ENCODE data around the gene SPON1.
"Not testable (repeated sequence)": the region's sequence is repeated elsewhere in the genome, so short reads cannot be mapped to it uniquely, and the experiment has no call there.

Gene SPON1

DNA sequence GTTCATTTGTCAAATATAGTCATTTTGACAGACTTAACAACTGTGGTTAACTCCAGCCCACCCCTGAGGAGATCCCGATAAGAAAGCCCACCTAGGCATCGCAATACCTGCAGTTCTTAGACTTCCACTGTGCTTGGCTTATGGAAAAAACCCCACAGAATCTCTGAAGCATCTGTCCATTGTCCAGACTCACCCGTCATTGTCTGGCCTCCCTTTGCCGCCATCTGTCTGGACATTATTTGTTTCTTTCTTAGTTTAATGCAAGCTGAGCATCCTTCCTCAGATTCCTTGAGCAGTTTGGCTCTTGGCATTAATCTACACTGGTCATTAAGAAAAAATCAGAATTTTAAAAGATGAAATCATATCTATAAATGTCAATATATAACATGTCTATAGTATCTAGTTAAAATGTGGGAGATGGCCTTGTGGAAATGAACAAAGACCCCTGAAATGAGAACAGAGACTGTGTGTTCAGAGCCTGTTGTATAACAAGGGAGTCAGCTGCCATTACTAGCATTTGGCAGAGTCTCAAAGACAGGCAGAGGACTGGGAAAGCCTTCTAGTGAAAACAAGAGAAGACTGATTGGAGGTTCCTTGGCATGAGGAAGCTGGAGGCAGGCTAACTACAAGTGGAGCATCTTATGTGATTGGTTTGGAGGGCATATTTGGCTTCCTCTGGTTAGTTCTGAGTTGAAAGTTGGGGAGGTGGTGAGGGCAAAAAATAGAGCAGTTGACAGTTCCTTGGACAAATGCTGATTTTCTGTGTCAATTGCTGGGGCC lies 80.4 kb downstream of the SPON1 start:
- no peak for DNase-seq

GRCh38 chr11:14044916-14045315 lies 82.4 kb downstream of the SPON1 start:
- DNase-seq: no peak

GRCh38 chr11:14045417-14045816 lies 82.9 kb downstream of the SPON1 start:
- DNase-seq: no peak

- no peak for DNase-seq
These were observed 89.7 kb downstream of the SPON1 start for GRCh38 chr11:14052198-14052597.

- DNase-seq: no peak
These were observed 91.9 kb downstream of the SPON1 start for GRCh38 chr11:14054116-14055107.

- no peak for DNase-seq
These were observed 93.4 kb downstream of the SPON1 start for GRCh38 chr11:14055936-14056335.

- no peak for DNase-seq
These were observed 95.5 kb downstream of the SPON1 start for GRCh38 chr11:14058061-14058460.

GRCh38 chr11:14059491-14059890 lies 97.0 kb downstream of the SPON1 start:
- no peak for DNase-seq

DNA sequence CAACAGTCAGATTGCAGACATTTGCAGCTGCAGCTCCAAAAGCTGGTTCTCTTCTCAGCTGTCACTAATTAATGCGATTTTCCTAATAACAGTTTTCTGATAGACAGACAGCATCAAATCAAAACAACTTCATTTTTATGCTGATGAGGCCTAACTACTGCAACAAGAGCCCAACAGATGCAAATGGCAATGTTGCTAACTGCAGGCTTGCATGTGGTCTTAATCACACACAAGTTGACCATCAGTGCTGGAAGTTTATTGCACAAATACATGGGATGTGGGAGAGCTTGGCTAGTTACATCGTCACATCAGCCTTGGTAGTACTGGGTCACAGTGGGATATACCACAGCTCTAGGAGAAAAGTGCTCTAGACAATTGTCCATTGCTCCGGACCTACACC lies 99.2 kb downstream of the SPON1 start:
- DNase-seq: no peak

DNA sequence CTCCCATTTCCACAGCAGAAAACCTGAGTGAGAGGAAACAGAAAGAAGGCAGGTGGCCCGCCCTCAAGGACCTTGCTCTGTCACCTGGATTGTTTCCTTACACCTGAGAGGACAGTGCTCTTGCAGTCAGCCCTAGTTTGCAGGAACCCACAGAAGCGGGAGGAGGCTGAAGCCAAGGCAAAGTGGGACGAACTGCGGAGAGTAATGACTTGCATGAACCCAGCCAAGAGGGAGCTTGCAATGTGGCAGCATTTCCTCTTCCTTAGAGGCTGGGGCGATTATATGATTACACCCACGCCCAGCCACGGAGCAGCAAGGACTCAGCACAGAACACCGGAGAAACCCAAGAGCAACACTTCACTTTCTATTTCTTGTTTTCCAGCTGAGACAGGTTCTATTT lies 102.6 kb downstream of the SPON1 start:
- DNase-seq: no peak

DNA sequence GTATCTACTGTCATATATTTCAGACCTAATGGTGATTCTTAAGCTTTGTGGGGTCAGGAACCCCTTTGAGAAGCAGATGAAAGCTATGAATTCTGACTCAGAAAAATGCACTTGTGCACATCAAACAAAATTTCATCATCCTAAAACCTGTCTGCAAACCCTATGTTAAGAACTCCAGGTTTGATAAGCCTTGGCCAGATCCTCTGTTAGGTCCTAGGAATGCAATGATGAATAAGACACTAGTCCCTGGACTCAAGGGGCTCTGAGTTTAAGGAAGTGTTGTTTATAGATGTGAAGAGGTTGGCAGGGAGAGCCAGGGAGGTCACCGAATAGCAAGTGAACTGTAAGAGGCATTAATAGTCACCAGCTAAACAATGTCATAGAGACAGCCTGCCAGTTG lies 103.2 kb downstream of the SPON1 start:
- no peak for DNase-seq

GRCh38 chr11:14067686-14068085 lies 105.2 kb downstream of the SPON1 start:
- no peak for DNase-seq

- DNase-seq: no peak
These were observed 108.4 kb downstream of the SPON1 start for GRCh38 chr11:14070896-14071295.

GRCh38 chr11:14073849-14074476 lies 111.4 kb downstream of the SPON1 start:
- DNase-seq: no peak

DNA sequence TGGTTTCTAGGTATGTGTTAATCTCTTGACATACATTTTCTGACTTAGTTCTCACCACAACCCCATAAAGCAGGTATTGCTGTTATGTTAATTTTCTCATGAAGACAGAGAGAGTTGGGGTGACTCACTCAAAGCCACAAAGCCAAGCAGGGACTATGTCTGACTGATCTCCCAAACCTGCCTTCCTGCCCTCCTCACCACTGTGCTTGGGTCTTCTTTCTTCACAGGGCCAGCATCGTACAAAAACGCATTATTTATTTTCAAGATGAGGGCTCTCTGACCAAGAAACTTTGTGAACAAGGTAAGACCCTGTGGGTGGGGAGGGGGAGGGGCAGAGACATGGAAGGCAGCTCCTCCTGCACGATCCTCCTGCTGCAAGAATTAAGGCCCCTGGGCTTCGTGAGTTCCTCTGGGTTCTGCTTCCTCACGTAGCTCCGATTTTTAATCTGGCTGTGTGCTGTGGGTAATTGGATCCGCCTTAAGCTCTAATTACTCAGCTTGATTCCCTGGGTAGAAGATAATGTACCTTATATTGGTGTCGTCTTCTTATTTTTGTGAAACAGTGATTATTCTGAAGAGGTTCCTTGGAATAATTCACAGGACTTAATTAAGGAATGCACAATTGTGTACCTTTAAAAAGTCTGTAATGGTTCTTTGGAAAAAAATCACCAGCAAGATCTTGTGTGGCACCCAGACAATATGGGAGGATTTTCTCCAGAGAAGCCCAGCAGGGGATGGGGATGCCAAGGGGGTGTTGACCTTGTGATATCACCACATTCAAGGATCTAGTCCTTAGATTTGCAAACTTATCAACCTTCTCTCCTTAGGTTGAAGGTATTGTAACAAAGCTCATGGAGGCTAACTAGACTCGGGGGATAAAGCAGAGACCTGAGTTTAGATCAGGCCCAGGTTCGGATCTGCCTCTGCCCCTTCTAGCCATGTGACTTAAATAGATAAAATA lies 112.9 kb downstream of the SPON1 start:
- DNase-seq: peak; percentile 50

GRCh38 chr11:14079011-14079410 lies 116.5 kb downstream of the SPON1 start:
- no peak for DNase-seq

- DNase-seq: no peak
These were observed 117.3 kb downstream of the SPON1 start for GRCh38 chr11:14079797-14080196.

- no peak for DNase-seq
These were observed 119.2 kb downstream of the SPON1 start for GRCh38 chr11:14081581-14082231.

GRCh38 chr11:14082338-14082737 lies 119.8 kb downstream of the SPON1 start:
- DNase-seq: no peak

DNA sequence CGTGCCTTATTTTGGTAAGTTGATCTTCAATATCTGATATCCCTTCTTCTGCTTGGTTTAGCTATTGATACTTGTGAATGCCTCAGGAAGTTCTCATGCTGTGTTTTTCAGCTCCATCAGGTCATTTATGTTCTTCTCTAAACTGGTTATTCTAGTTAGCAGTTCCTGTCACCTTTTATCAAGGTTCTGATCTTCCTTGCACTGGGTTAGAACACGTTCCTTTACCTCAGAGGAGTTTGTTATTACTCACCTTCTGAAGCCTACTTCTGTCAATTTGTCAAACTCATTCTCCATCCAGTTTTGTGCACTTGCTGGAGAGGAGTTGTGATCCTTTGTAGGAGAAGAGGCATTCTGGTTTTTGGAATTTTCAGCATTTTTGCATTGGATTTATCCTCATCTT lies 126.3 kb downstream of the SPON1 start:
- not testable (repeated sequence) for DNase-seq

GRCh38 chr11:14089690-14090462 lies 127.4 kb downstream of the SPON1 start:
- no peak for DNase-seq

Measured in activated CD4-positive, alpha-beta T cell treated with anti-CD3 and anti-CD28 coated beads, Interleukin-2, amount 50 U/mL, for 1 hour (primary cell).